HuH-7.5 (cell line): Measurements from ENCODE around the gene OOSP4A.
A peak's percentile ranks its signal among the peaks of the same experiment; 100 is the strongest.

Source experiments
- DNase-seq: peaks from one replicate; pipeline ENCODE4 v3.0.0; 2011; ENCODE audit warnings: low spot score

The OOSP4A gene

GRCh38 chr11:59963733-59964132 is at the start of gene OOSP4A:
Gene OOSP4A, plus strand, starts transcription at chr11:59964033. Its CDS starts 0 bp downstream, at chr11:59964033.
- DNase-seq = no peak

- DNase-seq = no peak
Observed at GRCh38 chr11:59918480-59918879, 45.4 kb upstream of the OOSP4A start.

- DNase-seq = peak; percentile 18
Observed at GRCh38 chr11:59918987-59919589, 44.7 kb upstream of the OOSP4A start.

GRCh38 chr11:59923813-59924212 is 40.0 kb upstream of the OOSP4A start:
- no peak for DNase-seq

- no peak for DNase-seq
Observed at GRCh38 chr11:59931688-59932087, 32.1 kb upstream of the OOSP4A start.

- no peak for DNase-seq
Observed at GRCh38 chr11:59938132-59938531, 25.7 kb upstream of the OOSP4A start, which contains the start of gene OOSP1. Gene OOSP1, plus strand, starts transcription at chr11:59938432. Its CDS starts 23 bp downstream, at chr11:59938455.

- DNase-seq = no peak
Observed at GRCh38 chr11:59938718-59939117, 25.1 kb upstream of the OOSP4A start.

GRCh38 chr11:59939482-59939881 is 24.4 kb upstream of the OOSP4A start:
- DNase-seq = no peak

- no peak for DNase-seq
Observed at GRCh38 chr11:59941091-59941490, 22.7 kb upstream of the OOSP4A start.

GRCh38 chr11:59943997-59944714 is 19.7 kb upstream of the OOSP4A start:
- DNase-seq = no peak

- no peak for DNase-seq
Observed at GRCh38 chr11:59944720-59945119, 19.1 kb upstream of the OOSP4A start.

- DNase-seq = no peak
Observed at GRCh38 chr11:59953463-59954218, 10.2 kb upstream of the OOSP4A start.

GRCh38 chr11:59954219-59954847 is 9.5 kb upstream of the OOSP4A start:
- no peak for DNase-seq

- no peak for DNase-seq
Observed at GRCh38 chr11:59957094-59957493, 6.7 kb upstream of the OOSP4A start.

GRCh38 chr11:59960502-59961381 is 3.1 kb upstream of the OOSP4A start:
- no peak for DNase-seq

GRCh38 chr11:59962107-59962482 is 1.7 kb upstream of the OOSP4A start:
- DNase-seq = no peak

GRCh38 chr11:59965424-59965823 is 1.6 kb downstream of the OOSP4A start:
- no peak for DNase-seq

GRCh38 chr11:59966201-59966600 is 2.4 kb downstream of the OOSP4A start:
- no peak for DNase-seq

- no peak for DNase-seq
Observed at GRCh38 chr11:59967677-59968394, 4.0 kb downstream of the OOSP4A start.

- DNase-seq = no peak
Observed at GRCh38 chr11:59968395-59968783, 4.6 kb downstream of the OOSP4A start.

- no peak for DNase-seq
Observed at GRCh38 chr11:59973097-59973496, 9.3 kb downstream of the OOSP4A start.
